ENCODE results near the gene TMEM150C. TPM values are rescaled to one million over a fixed set of nuclear protein-coding genes. Genes with fewer than 3 reads are reported as not detected.

Gene TMEM150C
- total RNA-seq, 2 donors from 2014 or later, result not detected

- Mint-ChIP-seq H3K9me3 (no peaks in the 10 kb centered on the region), H3K27me3 (no peaks in the 10 kb centered on the region), H3K4me3 (no peak overlapping the region), H3K36me3 (no peaks in the 10 kb centered on the region), H3K4me1 (ENCODE audit: low read depth in 2 of 2) (peaks cover 34 to 39% of the 10 kb centered on the region in 2 donors), H3K27ac (no peak overlapping the region)
- ATAC-seq (no peak), DNase-seq (ENCODE audit: low spot score) (no peak)
Observed at GRCh38 chr4:82434949-82435348, 126.8 kb downstream of the TMEM150C start.

GRCh38 chr4:82433791-82434190 is 128.0 kb downstream of the TMEM150C start:
- H3K4me3 Mint-ChIP-seq, result no peak overlapping the region
- peaks cover 29 to 36% of the 10 kb centered on the region in 2 donors for H3K4me1 Mint-ChIP-seq (ENCODE audit: low read depth in 2 of 2)
- no peaks in the 10 kb centered on the region for H3K9me3 Mint-ChIP-seq
- peaks cover 9% of the 10 kb centered on the region for H3K36me3 Mint-ChIP-seq
- no peak overlapping the region for H3K27ac Mint-ChIP-seq
- DNase-seq (ENCODE audit: low spot score) (no peak), ATAC-seq (no peak)
- H3K27me3 Mint-ChIP-seq, result no peaks in the 10 kb centered on the region

Other genes with a start within 250 kb of the TMEM150C start
- gene HNRNPD, start 188.0 kb downstream of the TMEM150C start, total RNA-seq, result 100 to 1,000 TPM; 280 to 290 TPM
- gene HNRNPDL, start 131.5 kb downstream of the TMEM150C start, total RNA-seq, result 100 to 1,000 TPM; 226 to 248 TPM
- 10 to 100 TPM; 41.8 to 50.3 TPM for gene ENOPH1, start 131.4 kb downstream of the TMEM150C start, total RNA-seq
- gene SCD5, start 236.8 kb upstream of the TMEM150C start, total RNA-seq, result 1 to 10 TPM; 5.6 to 8.4 TPM